ENCODE data around the gene PGAP6.
"Not testable (repeated sequence)": the region's sequence is repeated elsewhere in the genome, so short reads cannot be mapped to it uniquely, and the experiment has no call there.

PGAP6 gene

GRCh38 chr16:336269-336668, 45.5 kb downstream of the PGAP6 start:
- H3K27me3 ChIP-seq (ENCODE audit: insufficient read depth, insufficient read length), result no peaks in the 10 kb centered on the region
- no peak for DNase-seq (ENCODE audit: low read depth, low spot score)
- TF ChIP-seq ZNF274 (IDR thresholded peaks at IDR 0.05; ENCODE audit: low read depth, low read length) (no peak), SUZ12 (IDR thresholded peaks at IDR 0.05; ENCODE audit: extremely low read depth, insufficient read depth, insufficient read length) (no peak), YY1 (IDR thresholded peaks at IDR 0.05; ENCODE audit: insufficient read depth, insufficient read length) (no peak)
- no peaks in the 10 kb centered on the region; the same call in 1 of the 2 replicates for H3K9me3 ChIP-seq (ENCODE audit: insufficient read depth, low read length)
- H3K4me3 ChIP-seq (ENCODE audit: insufficient read length, low read depth), result no peak overlapping the region
- H3K9ac ChIP-seq (ENCODE audit: insufficient read length, low read depth), result no peak overlapping the region
- H3K36me3 ChIP-seq (ENCODE audit: insufficient read depth, insufficient read length, low read length), result peaks cover 23% of the 10 kb centered on the region
- peaks cover 8% of the 10 kb centered on the region for H3K4me1 ChIP-seq (ENCODE audit: insufficient read depth, insufficient read length)

GRCh38 chr16:334861-335632, 46.7 kb downstream of the PGAP6 start:
- not testable (repeated sequence) for H3K9me3 ChIP-seq (ENCODE audit: insufficient read depth, low read length)

GRCh38 chr16:334164-334832, 47.5 kb downstream of the PGAP6 start:
- peaks cover 16% of the 10 kb centered on the region for H3K36me3 ChIP-seq (ENCODE audit: insufficient read depth, insufficient read length, low read length)
- H3K9ac ChIP-seq (ENCODE audit: insufficient read length, low read depth); H3K9me3 ChIP-seq (ENCODE audit: insufficient read depth, low read length); H3K27me3 ChIP-seq (ENCODE audit: insufficient read depth, insufficient read length); H3K4me3 ChIP-seq (ENCODE audit: insufficient read length, low read depth); DNase-seq (ENCODE audit: low read depth, low spot score): not testable (repeated sequence)
- peaks cover 11% of the 10 kb centered on the region for H3K4me1 ChIP-seq (ENCODE audit: insufficient read depth, insufficient read length)

More at GRCh38 chr16:334861-335632, 46.7 kb downstream of the PGAP6 start:
- H3K4me3 ChIP-seq (ENCODE audit: insufficient read length, low read depth); H3K27me3 ChIP-seq (ENCODE audit: insufficient read depth, insufficient read length); DNase-seq (ENCODE audit: low read depth, low spot score); H3K9ac ChIP-seq (ENCODE audit: insufficient read length, low read depth): not testable (repeated sequence)
- peaks cover 11% of the 10 kb centered on the region for H3K4me1 ChIP-seq (ENCODE audit: insufficient read depth, insufficient read length)
- peaks cover 16% of the 10 kb centered on the region for H3K36me3 ChIP-seq (ENCODE audit: insufficient read depth, insufficient read length, low read length)

- Histone ChIP-seq H3K4me1 (ENCODE audit: insufficient read depth, insufficient read length) (peaks cover 11% of the 10 kb centered on the region), H3K9me3 (ENCODE audit: insufficient read depth, low read length) (no peaks in the 10 kb centered on the region), H3K9ac (ENCODE audit: insufficient read length, low read depth) (no peak overlapping the region), H3K27me3 (ENCODE audit: insufficient read depth, insufficient read length) (no peaks in the 10 kb centered on the region), H3K36me3 (ENCODE audit: insufficient read depth, insufficient read length, low read length) (peaks cover 16% of the 10 kb centered on the region), H3K4me3 (ENCODE audit: insufficient read length, low read depth) (no peak overlapping the region)
- DNase-seq (ENCODE audit: low read depth, low spot score), result no peak
- TF ChIP-seq SUZ12 (IDR thresholded peaks at IDR 0.05; ENCODE audit: extremely low read depth, insufficient read depth, insufficient read length) (no peak), YY1 (IDR thresholded peaks at IDR 0.05; ENCODE audit: insufficient read depth, insufficient read length) (no peak), ZNF274 (IDR thresholded peaks at IDR 0.05; ENCODE audit: low read depth, low read length) (no peak)
Measured at GRCh38 chr16:333406-334094, 48.2 kb downstream of the PGAP6 start.

GRCh38 chr16:331181-331814, 50.5 kb downstream of the PGAP6 start:
- H3K4me1 ChIP-seq (ENCODE audit: insufficient read depth, insufficient read length), result peaks cover 10% of the 10 kb centered on the region
- not testable (repeated sequence) for H3K36me3 ChIP-seq (ENCODE audit: insufficient read depth, insufficient read length, low read length); H3K4me3 ChIP-seq (ENCODE audit: insufficient read length, low read depth); H3K27me3 ChIP-seq (ENCODE audit: insufficient read depth, insufficient read length); DNase-seq (ENCODE audit: low read depth, low spot score); H3K9me3 ChIP-seq (ENCODE audit: insufficient read depth, low read length); H3K9ac ChIP-seq (ENCODE audit: insufficient read length, low read depth)

GRCh38 chr16:330741-331140, 51.0 kb downstream of the PGAP6 start:
- peaks cover 10% of the 10 kb centered on the region for H3K4me1 ChIP-seq (ENCODE audit: insufficient read depth, insufficient read length)
- no peaks in the 10 kb centered on the region for H3K27me3 ChIP-seq (ENCODE audit: insufficient read depth, insufficient read length)
- peaks cover 8% of the 10 kb centered on the region for H3K36me3 ChIP-seq (ENCODE audit: insufficient read depth, insufficient read length, low read length)
- TF ChIP-seq ZNF274 (IDR thresholded peaks at IDR 0.05; ENCODE audit: low read depth, low read length) (no peak), SUZ12 (IDR thresholded peaks at IDR 0.05; ENCODE audit: extremely low read depth, insufficient read depth, insufficient read length) (no peak), YY1 (IDR thresholded peaks at IDR 0.05; ENCODE audit: insufficient read depth, insufficient read length) (no peak)
- no peak overlapping the region for H3K4me3 ChIP-seq (ENCODE audit: insufficient read length, low read depth)
- no peaks in the 10 kb centered on the region for H3K9me3 ChIP-seq (ENCODE audit: insufficient read depth, low read length)
- no peak for DNase-seq (ENCODE audit: low read depth, low spot score)
- H3K9ac ChIP-seq (ENCODE audit: insufficient read length, low read depth), result no peak overlapping the region

- no peaks in the 10 kb centered on the region for H3K27me3 ChIP-seq (ENCODE audit: insufficient read depth, insufficient read length)
- no peak for DNase-seq (ENCODE audit: low read depth, low spot score)
- no peak overlapping the region for H3K9ac ChIP-seq (ENCODE audit: insufficient read length, low read depth)
- peaks cover 6% of the 10 kb centered on the region for H3K4me1 ChIP-seq (ENCODE audit: insufficient read depth, insufficient read length)
- no peak overlapping the region for H3K4me3 ChIP-seq (ENCODE audit: insufficient read length, low read depth)
- H3K36me3 ChIP-seq (ENCODE audit: insufficient read depth, insufficient read length, low read length), result peaks cover 27% of the 10 kb centered on the region
- no peaks in the 10 kb centered on the region for H3K9me3 ChIP-seq (ENCODE audit: insufficient read depth, low read length)
- TF ChIP-seq ZNF274 (IDR thresholded peaks at IDR 0.05; ENCODE audit: low read depth, low read length), result no peak
- no peak for TF ChIP-seq SUZ12 (IDR thresholded peaks at IDR 0.05; ENCODE audit: extremely low read depth, insufficient read depth, insufficient read length)
- TF ChIP-seq YY1 (IDR thresholded peaks at IDR 0.05; ENCODE audit: insufficient read depth, insufficient read length), result no peak
Measured at GRCh38 chr16:325375-326145, 56.2 kb downstream of the PGAP6 start.
